GM18526 (cell line): ENCODE measurements around the gene IPP.

ENCODE experiments used
- POLR2A ChIP-seq: IDR thresholded peaks from 3 replicates; pipeline ENCODE4 v1.6.1; 2011; ENCODE audit not compliant: insufficient read length; ENCODE audit errors: extremely low read depth

The IPP gene

DNA sequence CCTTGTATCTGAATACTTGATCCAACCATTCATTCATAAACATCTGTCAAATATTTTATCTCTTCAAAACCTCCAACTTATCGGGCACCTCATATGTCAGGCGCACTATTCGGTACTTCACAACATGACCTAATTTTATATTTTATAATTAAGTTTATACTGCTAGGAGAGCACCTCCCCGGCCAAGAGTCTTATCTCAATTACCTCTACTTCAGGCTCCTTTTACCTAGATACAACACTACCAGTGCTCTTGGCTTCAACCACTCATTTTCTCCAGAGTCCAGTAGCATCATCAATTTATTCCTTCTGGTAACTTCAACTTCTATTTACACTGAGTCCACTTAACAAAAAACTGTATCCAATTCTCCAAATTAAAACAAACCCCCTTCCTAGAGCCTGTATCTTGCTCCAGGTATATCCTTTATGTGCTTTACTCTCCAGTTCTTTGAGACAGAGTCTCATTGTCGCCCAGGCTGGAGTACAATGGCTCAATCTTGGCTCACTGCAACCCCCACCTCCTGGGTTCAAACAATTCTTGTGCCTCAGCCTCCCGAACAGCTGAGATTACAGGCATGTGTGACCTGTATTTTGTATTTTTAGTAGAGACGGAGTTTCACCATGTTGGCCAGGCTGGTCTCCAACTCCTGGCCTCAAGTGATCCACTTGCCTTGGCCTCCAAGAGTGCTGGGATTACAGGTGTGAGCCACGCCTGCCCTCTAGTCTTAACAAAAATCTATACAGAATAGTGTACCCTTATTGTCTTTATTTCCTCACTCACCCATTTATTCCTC lies 82.9 kb downstream of the IPP start:
- no peak for TF ChIP-seq POLR2A

DNA sequence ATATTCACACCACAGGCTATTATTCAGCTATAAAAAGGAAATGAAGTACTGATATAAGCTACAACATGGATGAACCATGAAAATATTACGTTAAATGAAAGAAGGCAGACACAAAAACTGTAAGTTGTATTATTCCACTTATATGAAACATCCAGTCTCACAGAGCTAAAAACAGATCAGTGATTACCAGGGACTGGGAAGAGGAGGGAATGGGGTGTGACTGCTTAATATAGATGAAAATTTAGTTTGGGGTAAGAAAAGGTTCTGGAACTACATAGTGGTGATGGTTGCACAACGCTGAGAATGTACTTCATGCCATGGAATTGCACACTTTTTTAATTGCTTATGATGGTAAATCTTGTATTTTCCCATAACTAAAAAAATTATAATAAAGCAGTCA lies 83.6 kb downstream of the IPP start:
- TF ChIP-seq POLR2A = no peak

DNA sequence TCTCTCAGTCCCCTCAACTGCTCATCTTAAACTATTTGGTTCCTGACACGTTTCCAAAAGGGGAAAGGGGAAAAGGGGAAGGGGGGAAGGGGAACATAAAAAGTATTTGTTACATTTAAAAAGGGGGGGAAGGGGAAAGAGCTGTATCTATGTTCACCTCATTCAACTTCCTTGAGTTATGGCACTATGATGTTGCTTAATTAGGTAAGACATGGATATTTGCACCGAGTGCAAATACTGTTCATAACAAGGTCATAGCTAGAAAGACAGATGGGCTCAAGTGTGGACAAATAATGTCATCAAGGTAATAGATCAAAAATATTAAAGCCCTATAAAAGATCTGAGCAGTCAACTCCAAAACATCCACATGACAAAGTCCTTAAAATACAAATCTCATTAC lies 90.1 kb downstream of the IPP start:
- TF ChIP-seq POLR2A = no peak

DNA sequence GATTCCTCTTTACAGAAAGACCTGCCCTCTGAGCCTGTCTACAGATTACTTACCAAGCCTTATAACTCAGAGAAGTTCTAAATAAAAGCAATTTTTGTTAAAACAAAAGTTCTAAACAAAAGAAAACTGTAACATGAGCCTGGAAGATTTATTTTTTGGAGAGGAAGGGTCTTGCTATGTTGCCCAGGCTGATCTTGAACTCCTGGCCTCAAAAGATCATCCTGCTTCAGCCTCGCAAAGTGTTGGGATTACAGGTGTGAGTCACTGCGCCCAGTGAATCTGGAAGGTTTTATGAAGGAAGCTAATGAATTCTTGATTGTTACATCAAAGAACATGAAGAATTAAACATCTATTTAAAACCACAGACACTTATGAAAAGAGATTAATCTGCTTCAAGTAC lies 91.2 kb downstream of the IPP start:
- no peak for TF ChIP-seq POLR2A

- no peak for TF ChIP-seq POLR2A
Measured at GRCh38 chr1:45658171-45658570, 92.3 kb downstream of the IPP start.

DNA sequence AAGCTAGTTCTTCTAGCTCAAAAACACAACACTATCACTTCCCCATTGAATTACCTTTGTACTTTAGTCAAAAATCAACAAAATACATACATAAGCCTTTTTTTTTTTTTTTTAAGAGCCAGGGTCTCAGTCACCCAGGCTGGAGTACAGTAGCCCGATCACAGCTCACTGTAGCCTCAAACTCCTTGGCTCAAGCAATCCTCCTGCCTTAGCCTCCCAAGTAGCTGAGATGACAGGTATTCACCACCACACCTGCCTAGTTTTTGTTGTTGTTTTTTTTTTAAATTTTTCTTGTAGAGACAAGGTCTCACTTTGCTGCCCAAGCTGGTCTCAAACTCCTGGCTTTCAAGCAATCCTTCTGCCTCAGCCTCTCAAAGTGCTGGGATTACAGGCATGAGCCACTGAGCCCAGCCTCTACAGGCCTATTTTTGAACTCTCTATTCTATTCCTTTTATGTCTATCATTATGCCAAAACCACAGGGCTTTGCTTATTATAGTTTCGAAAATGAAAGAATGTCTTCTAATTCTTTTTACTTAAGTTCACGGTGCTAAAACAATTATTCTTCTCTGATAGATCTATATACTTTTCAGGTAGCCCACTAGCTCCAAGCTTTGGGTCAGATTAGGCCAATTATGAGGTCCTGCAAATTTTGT lies 93.8 kb downstream of the IPP start:
- TF ChIP-seq POLR2A = no peak

GRCh38 chr1:45654540-45655280 lies 95.7 kb downstream of the IPP start:
- no peak for TF ChIP-seq POLR2A
